ENCODE data around the gene PAK2. TPM values are rescaled to one million over a fixed set of nuclear protein-coding genes. Genes with fewer than 3 reads are reported as not detected.

Gene PAK2
- polyA plus RNA-seq, 4 donors, result 22.9 to 41.9 (median 24.5) TPM

DNA sequence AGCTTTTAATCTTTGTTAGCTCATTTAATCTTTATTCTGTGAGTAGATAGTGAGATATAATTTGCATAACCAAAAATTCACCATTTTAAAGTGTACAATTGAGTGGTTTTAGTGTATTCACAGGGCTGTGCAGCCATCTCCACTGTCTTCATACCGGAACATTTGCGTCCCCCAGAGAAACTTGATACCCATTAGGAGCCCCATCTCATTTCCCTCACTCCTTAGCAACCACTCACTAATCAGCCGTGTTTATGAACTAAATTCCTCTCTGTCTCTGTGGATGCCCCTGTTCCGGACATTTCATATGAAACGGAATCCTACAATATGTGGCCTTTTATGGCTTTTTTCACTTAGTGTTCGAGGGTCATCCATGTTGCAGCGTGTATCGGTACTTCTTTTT is 38.2 kb downstream of the PAK2 start:
- Histone ChIP-seq H3K4me3 (ENCODE audit: low read depth in 1 of 3, low read length in 3 of 3) (no peak overlapping the region), H3K4me1 (ENCODE audit: control insufficient read depth in 3 of 3, insufficient read depth in 2 of 3, low read depth in 1 of 3, low read length in 2 of 3) (peaks cover 0 to 12% (median 8%) of the 10 kb centered on the region in 3 donors), H3K27ac (ENCODE audit: low read depth in 1 of 3, low read length in 2 of 3) (no peak overlapping the region), H3K9me3 (ENCODE audit: control insufficient read depth in 2 of 2, insufficient read depth in 1 of 2, low read depth in 1 of 2, low read length in 1 of 2) (peaks cover 0 to 14% of the 10 kb centered on the region in 2 donors), H3K27me3 (ENCODE audit: control insufficient read depth in 3 of 3, insufficient read depth in 3 of 3, low read length in 3 of 3) (no peaks in the 10 kb centered on the region), H3K36me3 (ENCODE audit: control insufficient read depth in 3 of 3, insufficient read depth in 2 of 3, low read depth in 1 of 3, low read length in 3 of 3) (peaks cover 0 to 14% (median 3%) of the 10 kb centered on the region in 3 donors)
- WGBS, 3 donors, result 91 to 95% (median 94%) methylated on average over 8 of the region's 8 CpGs
- DNase-seq (no peak), FAIRE-seq (no peak)

DNA sequence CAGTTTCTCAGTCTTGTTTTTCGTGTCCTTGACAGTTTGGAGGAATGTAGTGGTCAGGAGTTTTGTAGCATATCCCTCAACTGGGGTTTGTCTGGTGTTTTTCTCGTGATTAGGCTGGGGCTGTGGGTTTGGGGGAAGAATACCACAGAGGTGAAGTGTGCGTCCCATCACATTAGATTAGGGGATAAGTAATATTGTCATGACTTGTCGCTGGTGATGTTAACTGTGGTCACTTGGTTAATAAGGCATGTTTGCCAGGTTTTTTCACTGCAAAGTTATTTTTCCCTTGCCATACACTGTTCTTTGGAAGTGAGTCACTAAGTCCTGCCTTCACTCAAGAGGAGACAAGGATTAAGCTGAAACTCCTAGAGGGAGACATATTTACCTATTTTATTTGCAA is 39.1 kb downstream of the PAK2 start:
- DNase-seq (no peak), FAIRE-seq (no peak)
- Histone ChIP-seq H3K36me3 (ENCODE audit: control insufficient read depth in 3 of 3, insufficient read depth in 2 of 3, low read depth in 1 of 3, low read length in 3 of 3) (peaks cover 1 to 18% (median 8%) of the 10 kb centered on the region in 3 donors), H3K9me3 (ENCODE audit: control insufficient read depth in 2 of 2, insufficient read depth in 1 of 2, low read depth in 1 of 2, low read length in 1 of 2) (peaks cover 0 to 14% of the 10 kb centered on the region in 2 donors), H3K27ac (ENCODE audit: low read depth in 1 of 3, low read length in 2 of 3) (no peak overlapping the region), H3K27me3 (ENCODE audit: control insufficient read depth in 3 of 3, insufficient read depth in 3 of 3, low read length in 3 of 3) (no peaks in the 10 kb centered on the region), H3K4me3 (ENCODE audit: low read depth in 1 of 3, low read length in 3 of 3) (no peak overlapping the region), H3K4me1 (ENCODE audit: control insufficient read depth in 3 of 3, insufficient read depth in 2 of 3, low read depth in 1 of 3, low read length in 2 of 3) (peaks cover 0 to 15% (median 8%) of the 10 kb centered on the region in 3 donors)
- 76 to 85% (median 82%) methylated on average over 4 of the region's 4 CpGs for WGBS, 3 donors

DNA sequence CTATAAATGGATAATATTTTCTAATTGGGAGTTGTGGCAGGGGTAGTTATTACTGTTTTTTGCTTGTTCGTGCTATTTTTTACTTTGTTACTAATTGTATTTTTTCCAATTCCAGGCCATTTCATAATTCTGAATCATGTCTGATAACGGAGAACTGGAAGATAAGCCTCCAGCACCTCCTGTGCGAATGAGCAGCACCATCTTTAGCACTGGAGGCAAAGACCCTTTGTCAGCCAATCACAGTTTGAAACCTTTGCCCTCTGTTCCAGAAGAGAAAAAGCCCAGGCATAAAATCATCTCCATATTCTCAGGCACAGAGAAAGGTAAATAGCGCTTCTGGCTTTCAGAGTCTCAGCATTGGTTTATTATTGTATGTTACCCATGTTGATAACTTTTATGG is 42.9 kb downstream of the PAK2 start:
- no peak overlapping the region for H3K4me3 ChIP-seq (ENCODE audit: low read depth in 1 of 3, low read length in 3 of 3)
- peaks cover 0 to 23% of the 10 kb centered on the region in 2 donors for H3K9me3 ChIP-seq (ENCODE audit: control insufficient read depth in 2 of 2, insufficient read depth in 1 of 2, low read depth in 1 of 2, low read length in 1 of 2)
- H3K36me3 ChIP-seq (ENCODE audit: control insufficient read depth in 3 of 3, insufficient read depth in 2 of 3, low read depth in 1 of 3, low read length in 3 of 3), result peaks cover 4 to 27% (median 11%) of the 10 kb centered on the region in 3 donors
- FAIRE-seq, result no peak
- no peaks in the 10 kb centered on the region for H3K27me3 ChIP-seq (ENCODE audit: control insufficient read depth in 3 of 3, insufficient read depth in 3 of 3, low read length in 3 of 3)
- H3K27ac ChIP-seq (ENCODE audit: low read depth in 1 of 3, low read length in 2 of 3), result peak overlapping the region in 1 of 3 donors; percentile 58
- H3K4me1 ChIP-seq (ENCODE audit: control insufficient read depth in 3 of 3, insufficient read depth in 2 of 3, low read depth in 1 of 3, low read length in 2 of 3), result peaks cover 0 to 9% (median 3%) of the 10 kb centered on the region in 3 donors
- 74 to 86% (median 82%) methylated on average over 4 of the region's 4 CpGs for WGBS, 3 donors
- DNase-seq, result peak; percentile 35 to 54

DNA sequence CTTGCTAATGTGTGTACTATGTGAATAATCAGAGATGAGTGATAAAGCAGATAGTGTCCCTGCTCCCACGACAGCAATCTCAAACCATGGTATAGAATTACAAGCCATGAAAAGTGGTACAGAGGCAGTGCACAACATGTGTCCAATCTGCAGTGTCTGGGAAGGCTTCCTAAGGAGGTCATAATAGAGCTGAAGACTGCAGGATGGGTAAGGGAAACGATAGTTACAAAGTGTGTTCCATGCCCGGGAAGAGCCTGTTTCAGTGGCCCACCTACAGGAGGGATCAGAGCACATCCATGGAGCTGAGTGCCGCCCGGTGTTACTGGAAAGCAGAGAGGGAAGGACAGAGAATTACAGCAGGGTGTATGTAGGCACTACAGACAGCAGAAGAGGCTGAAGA is 48.9 kb downstream of the PAK2 start:
- WGBS, 3 donors, result 85 to 90% (median 87%) methylated on average over 5 of the region's 5 CpGs
- DNase-seq, result no peak
- Histone ChIP-seq H3K9me3 (ENCODE audit: control insufficient read depth in 2 of 2, insufficient read depth in 1 of 2, low read depth in 1 of 2, low read length in 1 of 2) (peaks cover 0 to 19% of the 10 kb centered on the region in 2 donors), H3K27me3 (ENCODE audit: control insufficient read depth in 3 of 3, insufficient read depth in 3 of 3, low read length in 3 of 3) (no peaks in the 10 kb centered on the region), H3K27ac (ENCODE audit: low read depth in 1 of 3, low read length in 2 of 3) (no peak overlapping the region), H3K36me3 (ENCODE audit: control insufficient read depth in 3 of 3, insufficient read depth in 2 of 3, low read depth in 1 of 3, low read length in 3 of 3) (peaks cover 7 to 29% (median 12%) of the 10 kb centered on the region in 3 donors), H3K4me3 (ENCODE audit: low read depth in 1 of 3, low read length in 3 of 3) (no peak overlapping the region), H3K4me1 (ENCODE audit: control insufficient read depth in 3 of 3, insufficient read depth in 2 of 3, low read depth in 1 of 3, low read length in 2 of 3) (peaks cover 0 to 5% (median 0%) of the 10 kb centered on the region in 3 donors)
- no peak for FAIRE-seq

DNA sequence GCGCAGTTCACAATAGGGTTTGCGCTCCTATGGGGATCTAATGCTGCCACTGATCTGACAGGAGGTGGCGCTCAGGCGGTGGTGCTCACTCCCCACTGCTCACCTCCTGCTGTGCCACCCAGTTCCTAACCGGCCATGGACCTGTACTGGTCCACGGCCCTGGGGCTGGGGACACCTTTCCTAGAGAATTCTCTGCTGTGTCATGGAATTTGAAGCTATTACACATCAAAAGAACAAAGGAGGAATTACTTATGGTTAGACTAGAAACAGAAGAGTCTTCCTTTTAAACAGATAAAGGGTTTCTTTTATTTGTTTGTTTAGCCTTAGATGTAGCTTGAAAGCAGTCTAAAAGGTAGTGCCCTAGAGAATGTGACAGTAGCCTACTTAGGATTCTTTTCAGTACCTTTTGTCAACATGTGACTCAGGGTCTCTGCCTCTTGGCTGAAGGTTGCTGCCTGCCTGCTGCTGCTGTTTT is 50.3 kb downstream of the PAK2 start:
- no peak for FAIRE-seq
- WGBS, 3 donors, result 98 to 99% (median 98%) methylated on average over 6 of the region's 6 CpGs
- H3K36me3 ChIP-seq (ENCODE audit: control insufficient read depth in 3 of 3, insufficient read depth in 2 of 3, low read depth in 1 of 3, low read length in 3 of 3), result peaks cover 5 to 36% (median 11%) of the 10 kb centered on the region in 3 donors
- H3K27ac ChIP-seq (ENCODE audit: low read depth in 1 of 3, low read length in 2 of 3), result no peak overlapping the region
- H3K4me1 ChIP-seq (ENCODE audit: control insufficient read depth in 3 of 3, insufficient read depth in 2 of 3, low read depth in 1 of 3, low read length in 2 of 3), result peaks cover 0 to 5% (median 0%) of the 10 kb centered on the region in 3 donors
- H3K27me3 ChIP-seq (ENCODE audit: control insufficient read depth in 3 of 3, insufficient read depth in 3 of 3, low read length in 3 of 3), result no peaks in the 10 kb centered on the region
- H3K4me3 ChIP-seq (ENCODE audit: low read depth in 1 of 3, low read length in 3 of 3), result no peak overlapping the region
- no peak for DNase-seq
- H3K9me3 ChIP-seq (ENCODE audit: control insufficient read depth in 2 of 2, insufficient read depth in 1 of 2, low read depth in 1 of 2, low read length in 1 of 2), result peaks cover 0 to 26% of the 10 kb centered on the region in 2 donors

DNA sequence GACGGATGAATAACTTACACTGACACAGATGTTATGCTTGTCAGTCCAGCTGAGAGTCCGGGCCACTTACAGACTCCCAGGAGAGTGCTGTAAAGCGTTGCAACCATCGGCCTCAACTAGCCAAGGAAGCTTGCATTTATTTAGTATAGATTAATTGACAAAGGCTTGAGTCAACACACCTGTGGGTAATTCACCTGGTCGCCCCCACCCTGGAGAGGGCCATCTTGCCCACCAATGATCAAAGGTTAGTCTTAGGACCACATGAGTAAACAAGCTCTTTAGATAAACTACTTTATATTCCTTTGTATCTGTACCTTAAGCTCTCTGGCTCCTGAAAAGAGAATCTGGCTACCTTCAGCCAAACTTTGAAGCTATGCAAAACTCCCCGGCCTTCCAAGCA is 51.0 kb downstream of the PAK2 start:
- FAIRE-seq (no peak), DNase-seq (no peak)
- no peak overlapping the region for H3K4me3 ChIP-seq (ENCODE audit: low read depth in 1 of 3, low read length in 3 of 3)
- H3K4me1 ChIP-seq (ENCODE audit: control insufficient read depth in 3 of 3, insufficient read depth in 2 of 3, low read depth in 1 of 3, low read length in 2 of 3), result peaks cover 0 to 5% (median 0%) of the 10 kb centered on the region in 3 donors
- no peak overlapping the region for H3K27ac ChIP-seq (ENCODE audit: low read depth in 1 of 3, low read length in 2 of 3)
- H3K9me3 ChIP-seq (ENCODE audit: control insufficient read depth in 2 of 2, insufficient read depth in 1 of 2, low read depth in 1 of 2, low read length in 1 of 2), result peaks cover 0 to 19% of the 10 kb centered on the region in 2 donors
- H3K27me3 ChIP-seq (ENCODE audit: control insufficient read depth in 3 of 3, insufficient read depth in 3 of 3, low read length in 3 of 3), result no peaks in the 10 kb centered on the region
- WGBS, 3 donors, result 87 to 97% (median 94%) methylated on average over 6 of the region's 6 CpGs
- H3K36me3 ChIP-seq (ENCODE audit: control insufficient read depth in 3 of 3, insufficient read depth in 2 of 3, low read depth in 1 of 3, low read length in 3 of 3), result peaks cover 3 to 39% (median 9%) of the 10 kb centered on the region in 3 donors

DNA sequence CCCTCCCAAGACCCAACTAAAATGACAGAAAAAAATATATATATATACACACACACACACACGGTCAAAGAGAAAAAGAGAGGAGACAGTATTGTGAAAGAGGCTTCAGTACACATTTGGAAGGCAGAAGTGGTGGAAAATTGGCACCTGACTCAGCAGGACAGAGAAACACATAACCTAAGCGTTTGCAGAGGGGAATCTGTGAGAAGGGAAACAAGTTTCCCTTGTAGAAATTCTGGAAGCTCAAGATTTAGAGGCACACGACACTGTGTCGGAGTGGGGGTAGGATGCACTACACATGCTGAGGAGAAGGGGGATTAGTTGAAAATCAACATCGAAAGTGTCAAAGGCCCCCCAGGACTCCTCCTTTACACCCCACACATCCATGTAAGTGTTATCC is 53.1 kb downstream of the PAK2 start:
- FAIRE-seq, result no peak
- 75 to 90% (median 89%) methylated on average over 5 of the region's 5 CpGs for WGBS, 3 donors

DNA sequence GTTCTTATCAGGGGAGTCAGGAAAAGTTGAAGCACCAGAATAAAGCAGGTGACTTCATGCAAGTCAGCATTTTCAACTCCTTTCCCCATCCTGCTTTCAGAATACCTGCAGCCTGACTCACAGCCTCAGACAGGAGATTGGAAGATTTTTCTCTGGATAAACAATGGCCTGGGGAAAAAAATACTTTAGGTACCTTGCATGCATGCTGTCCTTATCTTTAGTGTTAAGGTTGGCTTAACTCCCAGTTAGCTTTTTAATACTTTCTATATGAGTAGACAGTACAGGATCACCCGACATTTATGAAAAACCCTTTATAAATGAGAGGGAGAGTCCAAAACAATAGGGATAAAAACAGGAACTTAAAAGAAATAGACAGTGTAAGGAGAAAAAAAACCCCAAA is 53.6 kb downstream of the PAK2 start:
- Histone ChIP-seq H3K4me1 (ENCODE audit: control insufficient read depth in 3 of 3, insufficient read depth in 2 of 3, low read depth in 1 of 3, low read length in 2 of 3) (peaks cover 0 to 5% (median 0%) of the 10 kb centered on the region in 3 donors), H3K9me3 (ENCODE audit: control insufficient read depth in 2 of 2, insufficient read depth in 1 of 2, low read depth in 1 of 2, low read length in 1 of 2) (peaks cover 0 to 17% of the 10 kb centered on the region in 2 donors), H3K36me3 (ENCODE audit: control insufficient read depth in 3 of 3, insufficient read depth in 2 of 3, low read depth in 1 of 3, low read length in 3 of 3) (peaks cover 3 to 32% (median 9%) of the 10 kb centered on the region in 3 donors), H3K4me3 (ENCODE audit: low read depth in 1 of 3, low read length in 3 of 3) (no peak overlapping the region), H3K27me3 (ENCODE audit: control insufficient read depth in 3 of 3, insufficient read depth in 3 of 3, low read length in 3 of 3) (no peaks in the 10 kb centered on the region), H3K27ac (ENCODE audit: low read depth in 1 of 3, low read length in 2 of 3) (peak overlapping the region in 1 of 3 donors; percentile 70)
- peak; percentile 19 to 65 for DNase-seq
- 42 to 53% (median 44%) methylated on average over 1 of the region's 1 CpG for WGBS, 3 donors
- FAIRE-seq, result no peak

More for the DNA sequence above, 53.1 kb downstream of the PAK2 start:
- no peaks in the 10 kb centered on the region for H3K27me3 ChIP-seq (ENCODE audit: control insufficient read depth in 3 of 3, insufficient read depth in 3 of 3, low read length in 3 of 3)
- peaks cover 0 to 17% of the 10 kb centered on the region in 2 donors for H3K9me3 ChIP-seq (ENCODE audit: control insufficient read depth in 2 of 2, insufficient read depth in 1 of 2, low read depth in 1 of 2, low read length in 1 of 2)
- no peak for DNase-seq
- peaks cover 0 to 5% (median 0%) of the 10 kb centered on the region in 3 donors for H3K4me1 ChIP-seq (ENCODE audit: control insufficient read depth in 3 of 3, insufficient read depth in 2 of 3, low read depth in 1 of 3, low read length in 2 of 3)
- H3K27ac ChIP-seq (ENCODE audit: low read depth in 1 of 3, low read length in 2 of 3), result peak overlapping the region in 1 of 3 donors; percentile 70
- no peak overlapping the region for H3K4me3 ChIP-seq (ENCODE audit: low read depth in 1 of 3, low read length in 3 of 3)
- H3K36me3 ChIP-seq (ENCODE audit: control insufficient read depth in 3 of 3, insufficient read depth in 2 of 3, low read depth in 1 of 3, low read length in 3 of 3), result peaks cover 3 to 33% (median 9%) of the 10 kb centered on the region in 3 donors

DNA sequence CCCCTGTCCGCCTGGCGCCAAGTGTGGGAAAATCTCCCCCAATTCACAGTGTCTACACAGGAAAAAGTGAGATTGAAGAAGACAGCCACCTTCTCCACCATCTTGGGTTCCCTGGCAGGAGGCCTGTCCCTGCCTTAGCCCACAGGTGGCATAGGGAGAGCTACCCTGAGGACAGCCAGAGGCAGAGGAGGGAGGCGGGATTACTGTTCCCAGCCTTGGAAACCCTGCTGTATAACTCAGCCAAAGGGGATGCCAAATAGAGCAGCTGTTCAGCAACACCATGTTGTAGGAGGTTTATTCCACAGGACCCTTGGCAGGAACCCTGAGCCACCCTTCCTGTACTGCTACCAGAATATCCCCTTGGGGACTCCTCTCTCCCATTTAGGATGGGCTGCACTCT is 54.8 kb downstream of the PAK2 start:
- DNase-seq (no peak), FAIRE-seq (no peak)
- Histone ChIP-seq H3K27me3 (ENCODE audit: control insufficient read depth in 3 of 3, insufficient read depth in 3 of 3, low read length in 3 of 3) (no peaks in the 10 kb centered on the region), H3K4me3 (ENCODE audit: low read depth in 1 of 3, low read length in 3 of 3) (no peak overlapping the region), H3K36me3 (ENCODE audit: control insufficient read depth in 3 of 3, insufficient read depth in 2 of 3, low read depth in 1 of 3, low read length in 3 of 3) (peaks cover 3 to 32% (median 9%) of the 10 kb centered on the region in 3 donors), H3K4me1 (ENCODE audit: control insufficient read depth in 3 of 3, insufficient read depth in 2 of 3, low read depth in 1 of 3, low read length in 2 of 3) (peaks cover 0 to 5% (median 0%) of the 10 kb centered on the region in 3 donors), H3K9me3 (ENCODE audit: control insufficient read depth in 2 of 2, insufficient read depth in 1 of 2, low read depth in 1 of 2, low read length in 1 of 2) (peaks cover 0 to 17% of the 10 kb centered on the region in 2 donors), H3K27ac (ENCODE audit: low read depth in 1 of 3, low read length in 2 of 3) (no peak overlapping the region)
- 97 to 100% (median 97%) methylated on average over 3 of the region's 3 CpGs for WGBS, 3 donors
